Fibroblast of mammary gland (primary cell): Measurements from ENCODE around the gene LRRN1.
"Not testable (repeated sequence)": the region's sequence is repeated elsewhere in the genome, so short reads cannot be mapped to it uniquely, and the experiment has no call there.

ENCODE experiments used
- DNase-seq: peaks from one replicate; pipeline ENCODE4 v3.0.0-alpha.2; 2010; ENCODE audit warnings: low read depth
- H3K4me3 ChIP-seq: 2 replicates; pipeline ENCODE4 v1.5.1; 2011; ENCODE audit warnings: low read depth, mild to moderate bottlenecking, low read length, moderate library complexity; ENCODE audit not compliant: control insufficient read depth
- TF ChIP-seq, protein P1 (sequence below): conservative IDR thresholded peaks from 2 replicates; pipeline ENCODE4 v1.5.1; 2011; ENCODE audit warnings: low read depth, low read length, inconsistent platforms; ENCODE audit not compliant: control insufficient read depth, insufficient read depth

The LRRN1 gene

DNA sequence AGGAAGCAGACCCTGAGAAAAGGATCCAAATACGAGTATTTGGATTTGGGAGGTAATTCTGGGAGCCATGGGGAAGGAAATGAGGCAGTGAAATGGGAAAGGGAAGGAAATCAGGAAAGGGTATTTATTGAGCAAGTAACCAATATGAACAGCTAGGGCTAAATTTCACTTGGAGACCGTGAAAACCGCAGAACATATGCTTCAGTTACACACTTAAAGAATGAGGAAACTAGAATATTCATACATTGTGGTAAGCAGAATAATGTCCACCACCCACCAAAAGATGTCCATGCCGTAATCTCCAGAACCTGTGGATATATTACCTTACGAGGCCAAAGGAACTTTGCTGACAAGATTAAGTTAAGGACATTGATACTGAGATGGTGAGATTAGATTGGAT lies 63.3 kb downstream of the LRRN1 start:
- no peak overlapping the region for H3K4me3 ChIP-seq
- TF ChIP-seq, protein P1, sequence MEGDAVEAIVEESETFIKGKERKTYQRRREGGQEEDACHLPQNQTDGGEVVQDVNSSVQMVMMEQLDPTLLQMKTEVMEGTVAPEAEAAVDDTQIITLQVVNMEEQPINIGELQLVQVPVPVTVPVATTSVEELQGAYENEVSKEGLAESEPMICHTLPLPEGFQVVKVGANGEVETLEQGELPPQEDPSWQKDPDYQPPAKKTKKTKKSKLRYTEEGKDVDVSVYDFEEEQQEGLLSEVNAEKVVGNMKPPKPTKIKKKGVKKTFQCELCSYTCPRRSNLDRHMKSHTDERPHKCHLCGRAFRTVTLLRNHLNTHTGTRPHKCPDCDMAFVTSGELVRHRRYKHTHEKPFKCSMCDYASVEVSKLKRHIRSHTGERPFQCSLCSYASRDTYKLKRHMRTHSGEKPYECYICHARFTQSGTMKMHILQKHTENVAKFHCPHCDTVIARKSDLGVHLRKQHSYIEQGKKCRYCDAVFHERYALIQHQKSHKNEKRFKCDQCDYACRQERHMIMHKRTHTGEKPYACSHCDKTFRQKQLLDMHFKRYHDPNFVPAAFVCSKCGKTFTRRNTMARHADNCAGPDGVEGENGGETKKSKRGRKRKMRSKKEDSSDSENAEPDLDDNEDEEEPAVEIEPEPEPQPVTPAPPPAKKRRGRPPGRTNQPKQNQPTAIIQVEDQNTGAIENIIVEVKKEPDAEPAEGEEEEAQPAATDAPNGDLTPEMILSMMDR: no peak
- no peak for DNase-seq

GRCh38 chr3:3875491-3875890 lies 76.3 kb downstream of the LRRN1 start:
- no peak overlapping the region for H3K4me3 ChIP-seq
- TF ChIP-seq, protein P1: no peak

DNA sequence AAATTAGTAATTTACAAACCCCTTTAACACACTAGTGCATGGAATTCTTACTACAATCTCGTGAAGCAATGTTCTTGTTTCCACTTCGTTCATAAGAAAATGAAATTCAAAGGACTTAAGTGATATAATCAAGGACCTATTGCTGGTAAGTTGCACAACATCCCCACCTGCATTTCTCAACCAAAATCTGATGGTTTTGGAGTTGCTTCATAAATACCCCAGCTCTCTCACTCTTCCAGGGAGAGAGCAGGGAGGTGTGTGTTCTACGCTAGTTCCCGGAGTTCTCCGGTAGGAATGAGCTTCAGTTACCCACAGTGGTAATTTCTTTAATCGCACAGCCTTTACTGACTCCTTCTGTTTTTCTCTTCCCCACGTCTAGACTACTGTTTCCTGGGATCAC lies 81.8 kb downstream of the LRRN1 start:
- TF ChIP-seq, protein P1: no peak

More at GRCh38 chr3:3875491-3875890, 76.3 kb downstream of the LRRN1 start:
- DNase-seq: no peak

GRCh38 chr3:3887311-3887710 lies 88.1 kb downstream of the LRRN1 start:
- DNase-seq, H3K4me3 ChIP-seq: not testable (repeated sequence)

More for the DNA sequence above, 81.8 kb downstream of the LRRN1 start:
- DNase-seq: no peak
- H3K4me3 ChIP-seq: no peak overlapping the region

DNA sequence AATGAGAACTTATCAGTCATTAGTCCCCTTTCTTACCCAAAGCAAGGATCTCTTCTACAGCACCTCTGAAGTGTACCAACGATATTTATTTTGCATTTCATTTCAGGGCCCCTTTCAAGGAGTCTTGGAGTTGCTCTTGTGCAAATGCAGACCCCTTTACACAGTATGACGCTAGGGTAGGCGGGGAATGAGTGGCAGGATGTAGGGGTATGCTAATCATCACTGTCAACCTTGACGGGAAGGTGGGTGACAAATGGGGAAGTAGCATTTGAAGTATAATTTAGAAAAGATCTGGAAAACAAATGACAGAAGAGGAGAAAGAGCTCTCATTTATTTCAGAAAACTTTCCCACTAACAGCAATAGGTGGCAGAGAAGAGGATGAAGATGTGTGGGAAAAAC lies 94.4 kb downstream of the LRRN1 start:
- H3K4me3 ChIP-seq: no peak overlapping the region
- TF ChIP-seq, protein P1: no peak
- no peak for DNase-seq
